GM18861 (cell line): ENCODE data around the gene DCST2.

Source experiments
- ATAC-seq: cut with Tn5 transposase; IDR thresholded peaks from one replicate; pipeline ENCODE4 v1.9.1; 2021; ENCODE audit not compliant: unreplicated experiment

The DCST2 gene

DNA sequence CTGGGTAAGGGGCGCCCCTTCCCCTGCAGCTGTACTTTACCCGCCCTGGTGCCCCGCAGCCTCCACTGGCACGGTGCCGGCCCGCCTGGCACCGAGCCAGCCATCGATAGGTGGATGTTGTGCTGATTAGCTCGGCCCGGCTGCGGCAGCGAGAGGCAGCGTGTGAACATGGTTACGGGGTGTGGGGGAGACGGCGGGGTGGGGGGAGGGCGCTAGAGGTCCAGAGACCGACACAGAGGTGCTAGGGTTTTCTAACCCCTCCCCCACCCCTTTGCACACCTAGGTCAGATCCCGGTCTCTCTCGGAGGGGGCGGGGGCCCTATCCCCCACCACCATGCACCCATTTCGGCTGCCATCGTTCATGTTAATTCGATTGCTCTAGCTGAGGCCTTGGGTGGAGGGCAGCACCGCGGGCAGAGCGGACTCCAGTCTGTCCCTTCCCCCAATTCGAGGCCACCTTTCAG lies 36.6 kb upstream of the DCST2 start:
- no peak for ATAC-seq

- ATAC-seq, result no peak
Measured at GRCh38 chr1:155069551-155070157, 36.1 kb upstream of the DCST2 start.

- no peak for ATAC-seq
Measured at GRCh38 chr1:155068599-155068998, 35.0 kb upstream of the DCST2 start.

DNA sequence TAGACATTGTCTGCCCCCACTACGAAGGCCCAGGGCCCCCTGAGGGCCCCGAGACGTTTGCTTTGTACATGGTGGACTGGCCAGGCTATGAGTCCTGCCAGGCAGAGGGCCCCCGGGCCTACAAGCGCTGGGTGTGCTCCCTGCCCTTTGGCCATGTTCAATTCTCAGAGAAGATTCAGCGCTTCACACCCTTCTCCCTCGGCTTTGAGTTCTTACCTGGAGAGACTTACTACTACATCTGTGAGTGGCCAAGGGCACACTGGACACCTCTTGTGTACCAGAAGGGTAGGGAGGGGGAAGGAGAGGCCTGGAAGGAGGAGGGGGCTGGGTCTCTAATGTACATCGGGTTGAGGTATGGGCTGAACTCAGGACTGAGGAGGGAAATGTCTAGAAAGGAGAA lies 33.2 kb upstream of the DCST2 start:
- no peak for ATAC-seq

DNA sequence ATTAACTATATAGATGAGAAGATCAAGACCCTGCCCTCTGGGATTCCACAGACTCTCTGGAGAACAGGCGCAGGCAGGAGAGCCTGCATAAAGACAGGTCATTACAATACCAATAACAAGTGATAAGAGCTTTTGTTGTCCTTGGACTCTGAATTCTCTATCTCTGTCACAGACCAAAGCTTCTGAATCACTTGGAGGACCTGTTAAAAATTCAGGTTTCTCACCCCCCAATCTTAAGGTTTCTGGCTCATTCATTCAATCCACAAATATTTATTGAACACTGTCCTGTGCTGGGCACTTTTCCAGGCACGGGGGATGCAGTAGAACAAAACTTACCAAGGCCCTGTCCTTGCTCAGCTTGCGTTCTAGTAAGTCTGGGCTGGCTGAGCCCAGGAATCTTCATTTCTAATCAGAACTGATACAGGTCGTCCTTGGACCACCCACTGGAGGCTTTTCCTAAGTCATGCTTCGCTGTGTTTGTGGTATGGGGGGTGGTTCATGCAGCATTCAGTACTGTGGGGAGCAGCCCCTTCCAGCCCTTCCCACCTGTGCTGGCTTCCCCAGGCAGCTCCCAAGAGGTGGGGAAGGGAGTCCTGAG lies 31.4 kb upstream of the DCST2 start:
- ATAC-seq, result no peak

GRCh38 chr1:155064111-155064831 lies 30.7 kb upstream of the DCST2 start:
- no peak for ATAC-seq

DNA sequence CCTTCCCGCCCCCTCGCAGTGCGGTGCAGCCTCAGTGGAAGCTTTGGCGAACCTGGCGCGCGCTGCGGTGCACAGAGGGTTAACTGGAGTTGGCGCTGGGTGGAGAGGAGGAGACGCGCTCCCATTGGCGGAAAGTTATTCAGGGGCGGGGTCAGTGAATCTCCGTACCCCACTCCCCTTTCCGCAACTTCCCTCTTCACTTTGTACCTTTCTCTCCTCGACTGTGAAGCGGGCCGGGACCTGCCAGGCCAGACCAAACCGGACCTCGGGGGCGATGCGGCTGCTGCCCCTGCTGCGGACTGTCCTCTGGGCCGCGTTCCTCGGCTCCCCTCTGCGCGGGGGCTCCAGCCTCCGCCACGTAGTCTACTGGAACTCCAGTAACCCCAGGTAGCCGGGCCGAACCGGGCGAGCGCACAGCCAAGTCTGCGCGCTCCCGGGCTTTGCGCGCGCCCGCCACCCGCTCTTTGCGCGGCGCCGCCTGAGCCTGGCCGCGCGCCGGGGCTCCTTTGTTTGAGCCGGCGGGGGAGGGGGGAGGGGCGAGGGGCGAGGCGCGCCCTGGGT lies 30.0 kb upstream of the DCST2 start, which contains the start of gene EFNA4:
EFNA4 (plus strand) TSS at position 191 of the 561 bp plus-strand sequence; CDS start at position 275, 84 bp downstream.
- no peak for ATAC-seq

GRCh38 chr1:155062702-155063411 lies 29.3 kb upstream of the DCST2 start:
- ATAC-seq, result no peak

- no peak for ATAC-seq
Measured at GRCh38 chr1:155062151-155062686, 28.6 kb upstream of the DCST2 start.

DNA sequence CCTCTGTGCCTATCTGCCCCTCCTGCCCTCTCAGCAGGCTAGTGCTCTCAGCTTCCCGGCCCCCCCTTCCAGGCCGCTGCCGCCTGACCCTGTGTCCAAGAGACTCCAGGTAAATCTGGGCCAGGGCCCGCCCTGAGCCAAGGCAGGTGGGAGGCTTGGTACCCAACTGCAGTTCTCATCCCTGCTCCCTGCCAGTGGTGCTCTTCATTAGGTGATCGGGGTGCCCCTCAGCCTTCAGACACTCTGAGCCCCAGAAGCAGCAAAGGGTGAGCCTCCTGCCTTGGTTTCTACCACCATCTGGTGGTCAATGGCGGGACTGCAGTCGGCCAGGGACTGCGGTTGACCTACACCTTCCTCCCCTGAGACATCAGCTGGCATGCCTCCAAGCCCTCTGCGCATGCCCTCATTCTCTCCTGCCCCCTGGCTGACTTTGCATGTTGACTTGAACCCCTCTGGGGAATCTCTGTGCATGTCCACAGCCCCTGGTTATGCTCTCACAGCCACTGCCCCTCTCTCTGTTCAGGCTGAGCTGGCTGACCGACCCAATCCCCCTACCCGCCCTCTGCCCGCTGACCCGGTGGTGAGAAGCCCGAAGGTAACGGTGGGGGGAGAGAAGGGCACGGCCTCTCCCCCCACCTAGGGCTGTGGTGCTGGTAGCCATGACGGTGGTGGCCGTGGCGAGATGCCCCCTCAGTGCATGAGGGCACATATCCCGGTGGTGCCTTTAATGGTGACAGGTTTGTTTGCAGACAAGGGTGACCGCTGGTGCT lies 28.0 kb upstream of the DCST2 start:
- peak; percentile 31 for ATAC-seq

- no peak for ATAC-seq
Measured at GRCh38 chr1:155060736-155061135, 27.2 kb upstream of the DCST2 start.

GRCh38 chr1:155057788-155058211 lies 24.2 kb upstream of the DCST2 start:
- ATAC-seq, result no peak

- ATAC-seq, result no peak
Measured at GRCh38 chr1:155057104-155057503, 23.5 kb upstream of the DCST2 start.

DNA sequence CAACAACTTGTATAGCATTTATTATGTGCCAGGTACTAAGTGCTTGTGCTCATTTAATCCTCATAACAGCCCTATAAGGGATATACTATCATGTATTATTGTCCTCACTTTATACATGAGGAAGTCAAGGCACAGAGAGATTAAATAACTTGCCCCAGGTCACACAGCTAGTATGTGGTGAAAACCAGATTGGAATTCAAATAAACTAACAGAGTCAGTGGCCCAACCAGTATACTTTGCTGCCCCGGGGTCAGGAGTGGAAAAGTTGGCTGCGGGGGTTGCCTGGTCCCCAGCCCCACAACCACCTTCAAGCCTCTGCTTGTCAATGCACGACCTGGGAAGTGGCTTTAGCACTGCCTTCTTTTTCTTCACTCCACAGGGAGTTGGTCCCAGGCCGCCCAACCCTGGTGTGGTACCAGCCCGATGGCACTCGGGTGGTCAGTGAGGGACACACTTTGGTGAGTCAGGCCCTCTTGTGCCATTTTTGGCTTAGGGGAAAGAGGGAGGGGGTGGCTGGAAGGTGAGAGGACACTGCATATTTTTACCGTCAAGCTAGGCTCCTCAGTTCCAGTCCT lies 20.0 kb upstream of the DCST2 start:
- no peak for ATAC-seq

DNA sequence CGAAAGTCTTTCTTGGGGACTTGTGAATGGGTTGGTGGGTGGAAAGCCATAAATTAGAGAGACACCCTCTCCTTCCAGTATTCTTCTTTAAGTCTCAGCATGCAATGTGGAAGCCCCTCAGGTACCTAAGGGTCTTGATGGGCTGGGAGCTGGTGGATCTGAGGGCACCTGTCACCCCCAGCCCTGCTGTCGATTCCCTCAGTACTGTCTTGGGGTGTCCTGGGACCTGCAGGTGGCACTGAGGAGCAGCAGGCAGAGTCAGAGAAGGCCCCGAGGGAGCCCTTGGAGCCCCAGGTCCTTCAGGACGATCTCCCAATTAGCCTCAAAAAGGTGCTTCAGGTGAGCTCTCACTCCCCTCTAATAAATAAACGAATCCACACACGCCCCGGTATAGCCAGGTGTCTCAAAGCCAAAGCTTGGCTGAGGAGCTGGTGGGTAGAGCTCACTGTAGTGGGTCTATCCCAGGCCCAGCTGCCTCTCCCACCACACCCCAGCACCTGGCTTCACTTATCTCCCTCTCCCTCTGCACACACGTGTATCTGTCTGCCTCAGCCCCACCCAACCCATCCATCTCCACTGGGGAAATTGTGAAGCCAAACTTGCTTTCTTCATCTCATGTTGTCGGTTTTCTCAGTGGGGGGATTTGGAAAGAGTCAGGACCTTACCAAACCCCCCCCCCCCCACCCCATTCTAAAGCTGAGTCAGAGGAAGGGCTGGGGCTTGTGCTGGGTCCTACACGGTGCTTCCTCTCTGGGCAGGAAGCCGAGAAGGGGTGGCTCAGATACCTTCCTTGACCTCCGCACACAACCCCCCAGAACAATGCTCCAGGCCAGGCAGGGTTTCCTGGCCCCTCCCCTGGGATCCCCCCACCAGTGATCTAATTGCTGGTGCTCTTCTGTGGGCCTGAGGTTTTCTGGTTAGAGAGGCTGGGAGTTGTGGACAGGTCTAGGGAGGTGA lies 19.1 kb upstream of the DCST2 start:
- ATAC-seq, result no peak

DNA sequence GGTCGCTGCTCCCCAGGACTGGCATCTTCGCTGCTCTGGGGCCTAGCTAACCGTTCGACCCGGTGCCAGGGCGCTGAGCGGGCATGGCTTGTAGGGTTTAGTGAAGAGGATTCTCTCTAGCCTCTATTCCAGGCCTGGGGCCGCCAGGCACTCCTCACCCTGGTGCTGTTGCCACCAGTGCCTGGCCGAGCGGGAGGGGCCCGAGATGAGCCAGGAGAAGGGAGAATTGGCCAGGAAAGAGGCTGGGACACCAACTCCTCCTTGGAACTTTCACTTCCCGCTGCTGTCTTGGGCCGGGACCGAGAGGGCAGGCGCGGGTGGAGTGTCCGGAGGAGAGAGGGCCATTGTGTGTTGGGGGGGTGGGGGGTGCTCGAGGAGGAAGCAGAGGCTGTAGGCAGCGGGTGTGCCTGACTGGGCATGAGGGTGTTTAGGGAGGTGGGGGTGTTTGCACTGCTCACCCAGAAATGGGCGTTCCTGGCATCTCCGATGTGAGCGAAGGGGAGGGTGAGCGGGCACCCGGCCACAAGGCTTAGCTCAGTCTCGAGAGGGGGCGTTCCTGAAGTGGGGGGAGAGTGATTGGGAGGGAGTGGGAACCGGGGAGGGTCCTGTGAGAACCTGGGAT lies 18.3 kb upstream of the DCST2 start:
- ATAC-seq, result peak; percentile 5

- no peak for ATAC-seq
Measured at GRCh38 chr1:155051342-155051776, 17.8 kb upstream of the DCST2 start.
